Measurements from ENCODE around the gene VWA8.
A peak's percentile ranks its signal among the peaks of the same experiment; 100 is the strongest.

The VWA8 gene

GRCh38 chr13:41552031-41552430, 408.9 kb downstream of the VWA8 start:
- H3K4me1 ChIP-seq (ENCODE audit: control extremely low read depth in 1 of 4, control insufficient read depth in 4 of 4, insufficient read depth in 4 of 4, low read length in 3 of 4): no peaks in the 10 kb centered on the region
- H3K27me3 ChIP-seq (replicated peaks in 2 of 5; ENCODE audit: control insufficient read depth in 4 of 5, insufficient read depth in 5 of 5, low read length in 4 of 5): no peaks in the 10 kb centered on the region
- ChIA-PET POLR2A (no interaction called here), CTCF (no interaction called here)
- no peaks in the 10 kb centered on the region for H3K9me3 ChIP-seq (ENCODE audit: control extremely low read depth in 1 of 5, control insufficient read depth in 4 of 5, insufficient read depth in 2 of 5, low read depth in 1 of 5, low read length in 4 of 5)
- DNase-seq: no peak
- 100% methylated on average over 2 of the region's 2 CpGs for WGBS (ENCODE audit: insufficient coverage)
- no peaks in the 10 kb centered on the region for H3K36me3 ChIP-seq (ENCODE audit: control insufficient read depth in 4 of 4, insufficient read depth in 4 of 4, low read length in 3 of 4)
- no peak overlapping the region for H3K27ac ChIP-seq (ENCODE audit: insufficient read depth in 1 of 2, low read depth in 1 of 2, low read length in 2 of 2, poor library complexity in 1 of 2, severe bottlenecking in 2 of 2)
- H3K4me3 ChIP-seq (ENCODE audit: control insufficient read depth in 1 of 7, extremely low read depth in 1 of 7, insufficient read depth in 4 of 7, low read depth in 2 of 7, low read length in 6 of 7): no peak overlapping the region

- no peak overlapping the region for H3K27ac ChIP-seq (ENCODE audit: insufficient read depth in 1 of 2, low read depth in 1 of 2, low read length in 2 of 2, poor library complexity in 1 of 2, severe bottlenecking in 2 of 2)
- WGBS (ENCODE audit: insufficient coverage): 100% methylated on average over 7 of the region's 8 CpGs
- no peaks in the 10 kb centered on the region for H3K36me3 ChIP-seq (ENCODE audit: control insufficient read depth in 4 of 4, insufficient read depth in 4 of 4, low read length in 3 of 4)
- no peak overlapping the region for H3K4me3 ChIP-seq (ENCODE audit: control insufficient read depth in 1 of 7, extremely low read depth in 1 of 7, insufficient read depth in 4 of 7, low read depth in 2 of 7, low read length in 6 of 7)
- H3K4me1 ChIP-seq (ENCODE audit: control extremely low read depth in 1 of 4, control insufficient read depth in 4 of 4, insufficient read depth in 4 of 4, low read length in 3 of 4): no peaks in the 10 kb centered on the region
- POLR2A ChIA-PET: no interaction called here
- no peaks in the 10 kb centered on the region for H3K9me3 ChIP-seq (ENCODE audit: control extremely low read depth in 1 of 5, control insufficient read depth in 4 of 5, insufficient read depth in 2 of 5, low read depth in 1 of 5, low read length in 4 of 5)
- DNase-seq: no peak
- no peaks in the 10 kb centered on the region for H3K27me3 ChIP-seq (replicated peaks in 2 of 5; ENCODE audit: control insufficient read depth in 4 of 5, insufficient read depth in 5 of 5, low read length in 4 of 5)
- CTCF ChIA-PET: no interaction called here
Observed at GRCh38 chr13:41550276-41550675, 410.6 kb downstream of the VWA8 start.

- Histone ChIP-seq H3K27me3 (replicated peaks in 2 of 5; ENCODE audit: control insufficient read depth in 4 of 5, insufficient read depth in 5 of 5, low read length in 4 of 5) (no peaks in the 10 kb centered on the region), H3K9me3 (ENCODE audit: control extremely low read depth in 1 of 5, control insufficient read depth in 4 of 5, insufficient read depth in 2 of 5, low read depth in 1 of 5, low read length in 4 of 5) (no peaks in the 10 kb centered on the region), H3K4me1 (ENCODE audit: control extremely low read depth in 1 of 4, control insufficient read depth in 4 of 4, insufficient read depth in 4 of 4, low read length in 3 of 4) (no peaks in the 10 kb centered on the region), H3K27ac (ENCODE audit: insufficient read depth in 1 of 2, low read depth in 1 of 2, low read length in 2 of 2, poor library complexity in 1 of 2, severe bottlenecking in 2 of 2) (no peak overlapping the region), H3K36me3 (ENCODE audit: control insufficient read depth in 4 of 4, insufficient read depth in 4 of 4, low read length in 3 of 4) (no peaks in the 10 kb centered on the region), H3K4me3 (ENCODE audit: control insufficient read depth in 1 of 7, extremely low read depth in 1 of 7, insufficient read depth in 4 of 7, low read depth in 2 of 7, low read length in 6 of 7) (no peak overlapping the region)
- DNase-seq: no peak
- 96% methylated on average over 8 of the region's 10 CpGs for WGBS (ENCODE audit: insufficient coverage)
- ChIA-PET CTCF (no interaction called here), POLR2A (no interaction called here)
Observed at GRCh38 chr13:41549491-41549890, 411.4 kb downstream of the VWA8 start.

- CTCF ChIA-PET: interaction anchor here (1.4 kb wide), 1 partner anchor 44 kb away, joined by 3 read pairs; no protein-coding TSS in a partner anchor
- no peak overlapping the region for H3K27ac ChIP-seq (ENCODE audit: insufficient read depth in 1 of 2, low read depth in 1 of 2, low read length in 2 of 2, poor library complexity in 1 of 2, severe bottlenecking in 2 of 2)
- WGBS (ENCODE audit: insufficient coverage): 94% methylated on average over 5 of the region's 6 CpGs
- no peak for DNase-seq
- POLR2A ChIA-PET: no interaction called here
- no peak overlapping the region for H3K4me3 ChIP-seq (ENCODE audit: control insufficient read depth in 1 of 7, extremely low read depth in 1 of 7, insufficient read depth in 4 of 7, low read depth in 2 of 7, low read length in 6 of 7)
- no peaks in the 10 kb centered on the region for H3K27me3 ChIP-seq (replicated peaks in 2 of 5; ENCODE audit: control insufficient read depth in 4 of 5, insufficient read depth in 5 of 5, low read length in 4 of 5)
- no peaks in the 10 kb centered on the region for H3K4me1 ChIP-seq (ENCODE audit: control extremely low read depth in 1 of 4, control insufficient read depth in 4 of 4, insufficient read depth in 4 of 4, low read length in 3 of 4)
- no peaks in the 10 kb centered on the region for H3K9me3 ChIP-seq (ENCODE audit: control extremely low read depth in 1 of 5, control insufficient read depth in 4 of 5, insufficient read depth in 2 of 5, low read depth in 1 of 5, low read length in 4 of 5)
- H3K36me3 ChIP-seq (ENCODE audit: control insufficient read depth in 4 of 4, insufficient read depth in 4 of 4, low read length in 3 of 4): no peaks in the 10 kb centered on the region
Observed at GRCh38 chr13:41548910-41549309, 412.0 kb downstream of the VWA8 start.

GRCh38 chr13:41548031-41548430, 412.9 kb downstream of the VWA8 start:
- no peaks in the 10 kb centered on the region for H3K27me3 ChIP-seq (replicated peaks in 2 of 5; ENCODE audit: control insufficient read depth in 4 of 5, insufficient read depth in 5 of 5, low read length in 4 of 5)
- H3K9me3 ChIP-seq (ENCODE audit: control extremely low read depth in 1 of 5, control insufficient read depth in 4 of 5, insufficient read depth in 2 of 5, low read depth in 1 of 5, low read length in 4 of 5): no peaks in the 10 kb centered on the region
- H3K4me1 ChIP-seq (ENCODE audit: control extremely low read depth in 1 of 4, control insufficient read depth in 4 of 4, insufficient read depth in 4 of 4, low read length in 3 of 4): no peaks in the 10 kb centered on the region
- WGBS (ENCODE audit: insufficient coverage): 95% methylated on average over 6 of the region's 6 CpGs
- no peak overlapping the region for H3K4me3 ChIP-seq (ENCODE audit: control insufficient read depth in 1 of 7, extremely low read depth in 1 of 7, insufficient read depth in 4 of 7, low read depth in 2 of 7, low read length in 6 of 7)
- POLR2A ChIA-PET: interaction anchor here (0.6 kb wide), 1 partner anchor 40 kb away, joined by 3 read pairs; no protein-coding TSS in a partner anchor
- H3K27ac ChIP-seq (ENCODE audit: insufficient read depth in 1 of 2, low read depth in 1 of 2, low read length in 2 of 2, poor library complexity in 1 of 2, severe bottlenecking in 2 of 2): no peak overlapping the region
- DNase-seq: no peak
- no peaks in the 10 kb centered on the region for H3K36me3 ChIP-seq (ENCODE audit: control insufficient read depth in 4 of 4, insufficient read depth in 4 of 4, low read length in 3 of 4)
- CTCF ChIA-PET: interaction anchor here (1.4 kb wide), 1 partner anchor 45 kb away, joined by 3 read pairs; no protein-coding TSS in a partner anchor

GRCh38 chr13:41547251-41548000, 413.5 kb downstream of the VWA8 start:
- no peaks in the 10 kb centered on the region for H3K4me1 ChIP-seq (ENCODE audit: control extremely low read depth in 1 of 4, control insufficient read depth in 4 of 4, insufficient read depth in 4 of 4, low read length in 3 of 4)
- no peak for DNase-seq
- CTCF ChIA-PET: interaction anchor here (1.0 to 2.2 kb wide), 2 partner anchors 88 to 136 kb away, joined by 4 to 7 read pairs; no protein-coding TSS in a partner anchor
- H3K9me3 ChIP-seq (ENCODE audit: control extremely low read depth in 1 of 5, control insufficient read depth in 4 of 5, insufficient read depth in 2 of 5, low read depth in 1 of 5, low read length in 4 of 5): peaks cover 0 to 2% (median 0%) of the 10 kb centered on the region in 5 experiments
- no peak overlapping the region for H3K4me3 ChIP-seq (ENCODE audit: control insufficient read depth in 1 of 7, extremely low read depth in 1 of 7, insufficient read depth in 4 of 7, low read depth in 2 of 7, low read length in 6 of 7)
- 90% methylated on average over 15 of the region's 17 CpGs for WGBS (ENCODE audit: insufficient coverage)
- no peaks in the 10 kb centered on the region for H3K27me3 ChIP-seq (replicated peaks in 2 of 5; ENCODE audit: control insufficient read depth in 4 of 5, insufficient read depth in 5 of 5, low read length in 4 of 5)
- POLR2A ChIA-PET: no interaction called here
- H3K27ac ChIP-seq (ENCODE audit: insufficient read depth in 1 of 2, low read depth in 1 of 2, low read length in 2 of 2, poor library complexity in 1 of 2, severe bottlenecking in 2 of 2): no peak overlapping the region
- no peaks in the 10 kb centered on the region for H3K36me3 ChIP-seq (ENCODE audit: control insufficient read depth in 4 of 4, insufficient read depth in 4 of 4, low read length in 3 of 4)

- H3K4me3 ChIP-seq (ENCODE audit: control insufficient read depth in 1 of 7, extremely low read depth in 1 of 7, insufficient read depth in 4 of 7, low read depth in 2 of 7, low read length in 6 of 7): no peak overlapping the region
- POLR2A ChIA-PET: no interaction called here
Observed at GRCh38 chr13:41546372-41547190, 414.3 kb downstream of the VWA8 start.

More at GRCh38 chr13:41546372-41547190, 414.3 kb downstream of the VWA8 start:
- H3K36me3 ChIP-seq (ENCODE audit: control insufficient read depth in 4 of 4, insufficient read depth in 4 of 4, low read length in 3 of 4): no peaks in the 10 kb centered on the region
- WGBS (ENCODE audit: insufficient coverage): 75% methylated on average over 10 of the region's 14 CpGs
- peak in 2 of 3 donors; percentile 31 to 46 for DNase-seq
- H3K4me1 ChIP-seq (ENCODE audit: control extremely low read depth in 1 of 4, control insufficient read depth in 4 of 4, insufficient read depth in 4 of 4, low read length in 3 of 4): no peaks in the 10 kb centered on the region
- no peak overlapping the region for H3K27ac ChIP-seq (ENCODE audit: insufficient read depth in 1 of 2, low read depth in 1 of 2, low read length in 2 of 2, poor library complexity in 1 of 2, severe bottlenecking in 2 of 2)
- CTCF ChIA-PET: interaction anchor here (1.0 to 2.2 kb wide), 2 partner anchors 87 to 135 kb away, joined by 4 to 7 read pairs; no protein-coding TSS in a partner anchor
- H3K9me3 ChIP-seq (ENCODE audit: control extremely low read depth in 1 of 5, control insufficient read depth in 4 of 5, insufficient read depth in 2 of 5, low read depth in 1 of 5, low read length in 4 of 5): peaks cover 0 to 4% (median 0%) of the 10 kb centered on the region in 5 experiments
- no peaks in the 10 kb centered on the region for H3K27me3 ChIP-seq (replicated peaks in 2 of 5; ENCODE audit: control insufficient read depth in 4 of 5, insufficient read depth in 5 of 5, low read length in 4 of 5)

Measured in common myeloid progenitor, CD34-positive (primary cell).